GM19467 (cell line): ENCODE measurements around the gene MTCH2.
A peak's percentile ranks its signal among the peaks of the same experiment; 100 is the strongest.
"Not testable (repeated sequence)": the region's sequence is repeated elsewhere in the genome, so short reads cannot be mapped to it uniquely, and the experiment has no call there.

Source experiments
- ATAC-seq: cut with Tn5 transposase; IDR thresholded peaks from one replicate; pipeline ENCODE4 v1.9.1; 2021; ENCODE audit warnings: mild to moderate bottlenecking, moderate library complexity; ENCODE audit not compliant: unreplicated experiment

MTCH2 gene

GRCh38 chr11:47640506-47640905 is 1.9 kb downstream of the MTCH2 start:
- ATAC-seq, result not testable (repeated sequence)

DNA sequence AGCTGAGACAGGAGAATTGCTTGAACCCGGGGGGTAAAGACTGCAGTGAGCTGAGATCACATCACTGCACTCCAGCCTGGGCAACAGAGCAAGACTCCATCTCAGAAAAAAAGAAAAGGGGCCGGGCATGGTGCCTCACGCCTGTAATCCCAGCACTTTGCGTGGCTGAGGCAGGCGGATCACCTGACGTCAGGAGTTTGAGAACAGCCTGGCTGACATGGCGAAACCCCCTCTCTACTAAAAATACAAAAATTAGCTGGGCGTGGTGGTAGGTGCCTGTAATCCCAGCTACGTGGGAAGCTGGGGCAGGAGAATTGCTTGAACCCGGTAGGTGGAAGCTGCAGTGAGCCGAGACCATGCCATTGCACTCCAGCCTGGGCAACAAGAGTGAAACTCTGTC is 6.0 kb downstream of the MTCH2 start:
- ATAC-seq, result not testable (repeated sequence)

- no peak for ATAC-seq
Observed at GRCh38 chr11:47631473-47631872, 10.9 kb downstream of the MTCH2 start.

GRCh38 chr11:47628026-47628425 is 14.3 kb downstream of the MTCH2 start:
- no peak for ATAC-seq

- ATAC-seq, result no peak
Observed at GRCh38 chr11:47626234-47626633, 16.1 kb downstream of the MTCH2 start.

DNA sequence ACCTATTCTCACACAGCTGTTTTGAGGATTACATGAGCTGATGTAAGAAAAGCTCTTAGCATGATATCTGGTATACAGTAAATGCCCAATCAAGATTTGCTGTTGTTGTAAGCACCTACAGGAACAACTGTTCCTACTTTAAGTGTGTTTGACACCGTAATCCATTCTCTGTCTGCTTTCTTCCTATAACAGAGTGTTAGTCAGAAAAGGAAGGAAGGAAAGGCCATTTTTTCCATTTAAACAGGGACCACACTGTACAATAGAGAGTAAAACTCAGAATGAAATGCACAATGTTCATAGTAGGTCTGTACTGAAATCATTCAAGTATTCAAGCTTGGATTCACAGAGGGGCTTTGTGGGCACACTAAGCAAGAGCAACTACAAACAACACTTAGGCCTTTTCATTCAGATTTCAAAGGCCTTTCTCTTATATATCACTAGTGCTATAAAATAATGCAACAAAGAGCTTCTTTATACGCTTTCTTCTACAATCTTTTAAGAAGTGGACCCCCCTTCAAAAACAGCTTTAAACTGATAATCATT is 21.5 kb downstream of the MTCH2 start:
- ATAC-seq, result no peak

DNA sequence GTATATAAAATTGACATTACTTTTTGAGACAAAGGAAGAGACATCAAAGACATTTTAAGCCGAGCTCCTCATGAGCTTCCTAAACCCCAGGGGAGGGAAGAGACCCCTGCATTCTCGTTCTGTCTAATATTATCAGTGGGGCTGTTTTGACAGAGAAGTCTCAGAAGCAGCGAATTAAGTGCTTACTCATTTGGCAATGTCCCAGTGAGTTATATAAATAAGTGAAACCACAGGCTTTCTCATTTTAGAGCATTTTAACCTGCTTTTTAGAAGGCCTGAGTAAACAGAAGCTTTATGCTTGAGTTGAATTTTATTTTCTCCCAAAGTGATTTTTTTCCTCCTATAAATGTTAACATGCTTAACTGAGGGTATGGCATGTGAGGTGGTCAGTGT is 24.9 kb downstream of the MTCH2 start:
- no peak for ATAC-seq

GRCh38 chr11:47616726-47617416 is 25.5 kb downstream of the MTCH2 start:
- ATAC-seq, result no peak

GRCh38 chr11:47615249-47615648 is 27.1 kb downstream of the MTCH2 start:
- no peak for ATAC-seq

- peak; percentile 69 for ATAC-seq
Observed at GRCh38 chr11:47611348-47611794, 31.0 kb downstream of the MTCH2 start.

DNA sequence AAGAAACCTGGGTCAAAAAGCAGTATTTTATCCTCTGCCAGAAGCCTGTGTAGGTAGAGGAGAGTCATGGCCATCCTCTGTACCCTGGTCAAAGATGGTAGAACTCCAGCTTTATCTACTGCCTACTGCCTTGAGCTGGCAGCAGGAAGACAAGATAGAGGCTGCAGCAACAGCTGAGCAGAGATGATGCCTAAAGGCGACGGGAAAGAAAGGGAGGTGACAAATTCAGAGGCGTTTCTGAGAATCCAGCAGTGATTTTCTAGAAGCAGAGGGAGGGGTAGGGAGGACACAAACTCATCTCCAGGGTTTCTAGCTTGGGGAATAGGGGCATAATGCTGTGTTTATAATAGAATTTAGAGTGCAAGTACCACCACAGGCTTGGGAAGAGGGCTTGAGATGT is 32.7 kb downstream of the MTCH2 start:
- no peak for ATAC-seq

- ATAC-seq, result no peak
Observed at GRCh38 chr11:47607380-47607779, 35.0 kb downstream of the MTCH2 start.

DNA sequence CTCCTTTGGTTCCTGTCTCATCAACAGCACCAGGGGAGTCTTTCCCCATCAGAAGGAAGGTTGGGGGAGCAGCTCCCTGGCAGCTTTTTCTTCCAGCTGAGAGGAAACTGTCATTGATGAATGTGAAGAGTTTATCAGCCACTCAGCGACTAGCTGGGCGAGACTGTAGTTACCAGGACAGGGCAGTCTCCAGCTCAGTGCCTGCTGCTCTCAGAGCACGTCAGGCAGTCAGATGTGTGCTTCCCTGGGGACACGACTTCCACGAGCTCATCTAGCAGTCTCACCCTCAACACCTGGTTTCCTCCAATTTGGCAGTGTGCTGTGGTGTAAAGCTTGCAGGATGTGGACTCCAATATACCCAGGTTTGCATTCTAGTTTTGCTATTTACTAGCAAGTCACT is 35.6 kb downstream of the MTCH2 start:
- ATAC-seq, result no peak

DNA sequence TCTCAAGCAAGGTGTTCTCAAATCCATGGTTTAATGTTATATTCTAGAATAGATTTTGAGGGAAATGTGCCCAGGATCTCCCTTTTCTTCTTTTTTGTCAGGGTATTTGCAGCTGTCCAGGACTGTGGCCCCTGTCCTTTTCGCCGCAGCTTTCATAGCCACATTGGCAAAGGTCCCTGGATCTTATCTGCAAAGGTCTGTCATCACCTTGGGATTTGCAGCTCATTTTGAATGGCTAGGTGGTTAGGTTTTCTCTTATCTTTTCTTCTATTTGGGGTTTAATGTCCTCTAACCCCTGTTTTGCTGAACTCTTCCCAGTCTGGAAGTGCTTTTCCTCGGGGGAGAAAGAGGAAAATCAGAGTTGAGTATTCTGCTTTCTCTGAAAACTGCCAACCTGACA is 36.4 kb downstream of the MTCH2 start:
- no peak for ATAC-seq

- ATAC-seq, result no peak
Observed at GRCh38 chr11:47603295-47603694, 39.1 kb downstream of the MTCH2 start.

DNA sequence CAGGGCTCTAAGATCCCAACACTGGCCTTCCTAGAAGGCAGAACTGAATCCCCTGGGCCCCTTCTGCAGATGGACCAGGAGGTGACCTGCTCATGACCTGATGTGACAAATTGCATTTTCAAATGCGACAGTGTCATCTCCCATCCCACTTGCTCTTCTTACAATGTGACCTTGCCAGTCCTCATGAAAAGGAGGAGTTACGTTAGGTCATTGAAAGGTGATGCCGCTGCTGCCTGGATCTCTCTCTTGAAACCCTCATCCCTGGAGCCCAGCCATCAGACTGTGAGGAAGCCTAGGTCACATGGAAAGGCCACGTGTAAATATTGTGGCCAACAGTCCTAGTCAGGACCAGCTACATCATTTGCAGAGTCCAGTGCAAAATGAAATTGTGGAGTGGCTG is 42.5 kb downstream of the MTCH2 start:
- ATAC-seq, result no peak

GRCh38 chr11:47595967-47596366 is 46.4 kb downstream of the MTCH2 start:
- no peak for ATAC-seq

DNA sequence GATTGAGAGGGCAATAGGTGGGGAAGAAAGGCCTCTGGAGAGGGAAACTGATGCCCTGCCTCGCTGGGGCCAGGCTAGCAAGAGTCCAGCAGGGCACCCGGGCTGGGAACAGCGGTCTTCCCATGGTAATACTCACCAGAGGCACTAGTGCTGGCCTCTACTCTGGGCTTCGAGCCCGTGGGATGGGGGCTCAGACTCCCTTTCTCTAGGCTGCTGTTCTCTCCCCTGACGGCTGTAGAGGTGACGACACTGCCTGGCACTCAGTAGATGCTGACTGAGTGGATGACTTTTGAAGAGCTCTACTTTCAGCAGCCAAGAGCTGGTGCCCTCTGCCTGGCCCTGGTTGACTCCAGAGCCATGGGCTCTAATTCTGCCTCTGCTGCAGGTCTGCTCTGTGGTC is 47.3 kb downstream of the MTCH2 start:
- ATAC-seq, result no peak

DNA sequence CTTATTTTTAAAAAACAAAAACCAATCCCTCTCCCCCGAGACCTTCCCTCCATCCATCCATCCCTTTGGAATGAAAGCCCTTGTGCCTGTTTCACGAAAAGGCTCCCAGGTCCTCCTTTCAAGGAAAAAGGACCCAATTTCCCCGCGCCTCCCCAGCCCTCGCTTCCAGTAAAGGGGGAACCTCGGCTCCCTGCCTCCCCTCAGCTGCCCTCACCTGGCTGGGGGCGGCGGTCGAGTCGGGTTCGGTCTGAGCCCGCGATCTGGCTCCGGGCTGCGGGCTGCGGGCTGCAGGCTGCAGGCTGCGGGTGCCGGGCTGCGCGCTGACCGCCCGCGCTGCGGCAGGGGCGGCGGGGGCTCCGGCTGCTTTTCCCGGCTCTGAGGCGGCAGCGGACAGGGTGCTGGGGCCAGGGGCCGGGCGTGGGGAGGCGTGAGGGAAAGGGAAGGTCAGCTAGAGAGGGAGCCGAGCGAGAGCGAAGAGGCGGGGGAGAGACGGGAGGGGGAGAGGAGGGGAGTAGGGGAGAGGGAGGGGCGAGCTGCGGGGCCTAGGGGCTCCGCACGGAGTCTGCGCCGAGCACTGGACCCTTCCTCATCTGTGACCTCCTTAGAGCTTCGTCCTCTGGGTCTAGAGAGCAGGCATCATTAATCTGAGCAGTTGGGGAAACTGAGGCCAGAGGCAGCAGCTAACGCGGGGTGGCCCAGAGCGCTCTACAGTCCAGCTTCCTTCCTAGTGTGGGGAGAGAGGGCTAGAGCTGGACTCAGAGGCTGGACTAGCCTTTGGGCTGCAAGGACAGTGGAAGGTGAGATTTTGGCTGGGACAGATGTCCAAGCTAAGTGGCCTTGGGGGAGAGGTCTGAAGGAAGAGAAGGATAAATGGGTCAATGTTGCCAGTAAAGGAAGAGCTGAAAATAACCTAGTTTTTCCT is 48.2 kb downstream of the MTCH2 start, which contains the start of gene C1QTNF4:
TSS of gene C1QTNF4 (minus strand) at position 478 of the 922 bp plus-strand sequence. CDS start 3,601 bp downstream, outside the sequence.
- no peak for ATAC-seq

DNA sequence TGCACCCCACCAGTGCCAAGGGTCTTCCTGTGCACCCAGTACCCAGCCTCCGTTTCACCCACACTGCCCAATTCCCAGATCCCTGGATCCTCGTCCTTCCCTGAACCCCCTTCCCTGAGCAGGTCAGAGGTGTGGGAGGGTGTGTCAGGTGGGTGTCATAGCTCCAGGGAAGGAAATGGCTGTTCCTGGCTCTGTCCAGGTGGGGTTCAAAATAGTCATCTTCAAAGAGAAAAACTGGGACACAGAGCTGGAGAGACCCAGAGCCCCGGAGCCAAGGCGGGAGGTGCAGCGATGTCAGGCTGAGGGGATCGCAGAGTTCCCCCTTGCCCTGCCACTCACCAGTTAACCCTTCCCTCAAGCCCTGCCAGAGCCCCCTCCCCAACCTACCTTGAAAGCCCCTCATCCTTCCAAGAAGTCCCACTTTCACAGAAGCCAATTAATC is 48.8 kb downstream of the MTCH2 start:
- no peak for ATAC-seq

DNA sequence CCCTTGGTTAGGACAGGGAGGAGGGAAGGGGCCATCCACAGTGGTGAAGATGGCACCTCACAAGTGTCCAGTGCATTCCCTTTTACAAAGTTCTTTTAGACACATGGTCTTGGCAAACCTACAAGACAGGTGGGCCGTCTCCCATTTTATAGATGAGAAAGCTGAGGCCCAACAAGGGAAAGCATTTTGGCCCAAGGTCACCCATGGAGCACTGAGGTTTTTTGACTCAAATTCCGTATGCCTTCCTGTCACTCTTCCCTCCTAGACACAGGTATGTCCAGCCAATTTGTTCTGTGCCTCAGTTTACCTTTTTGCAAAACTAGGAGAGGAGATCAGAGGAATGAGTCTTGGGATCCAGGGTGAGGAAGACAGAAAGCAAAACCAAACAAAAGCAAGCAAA is 49.4 kb downstream of the MTCH2 start:
- ATAC-seq, result no peak

DNA sequence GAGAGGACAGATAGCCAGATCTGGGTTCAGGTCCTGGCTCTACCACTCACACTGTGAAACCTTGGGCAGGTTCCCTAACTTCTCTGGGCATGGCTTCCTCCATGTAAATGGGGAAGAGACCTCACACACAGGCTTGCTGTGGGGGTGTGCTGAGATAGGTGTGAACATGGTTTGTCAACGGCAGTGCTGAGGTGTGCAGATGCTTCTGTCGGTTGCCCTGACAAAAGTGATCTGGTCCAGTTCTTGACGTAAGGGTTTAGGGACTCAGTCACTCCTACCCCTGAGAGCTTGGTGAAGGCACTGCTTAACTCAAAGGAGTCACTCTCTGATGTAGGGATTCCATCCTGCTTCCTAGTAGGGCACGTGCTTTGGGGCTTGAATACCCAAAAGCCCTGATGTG is 50.1 kb downstream of the MTCH2 start:
- ATAC-seq, result no peak
